Transverse colon (tissue), 4 donors: ENCODE measurements around the gene VTI1B. TPM values are rescaled to one million over a fixed set of nuclear protein-coding genes. Genes with fewer than 3 reads are reported as not detected.

Experiments
- DNase-seq: peaks from one replicate; pipeline ENCODE4 v3.0.0-alpha.2; 2019
- H3K27ac ChIP-seq, 4 donors: fragments of 200-600 bp; sonication (generic); 2 replicates each; pipeline ENCODE4 v1.5.1; 2016 to 2018; ENCODE audit warnings: inconsistent platforms in 4 of 4
- H3K27me3 ChIP-seq: fragments of 200-600 bp; sonication (generic); 2 replicates; pipeline ENCODE4 v1.5.1; 2017; ENCODE audit warnings: inconsistent platforms
- H3K36me3 ChIP-seq, 4 donors: fragments of 200-600 bp; sonication (generic); 2 replicates each; pipeline ENCODE4 v1.5.1; 2017 to 2019; ENCODE audit warnings: inconsistent platforms in 4 of 4
- H3K4me1 ChIP-seq, 4 donors: fragments of 200-600 bp; sonication (generic); 2 replicates each; pipeline ENCODE4 v1.5.1; 2017 to 2020; ENCODE audit warnings: inconsistent platforms in 4 of 4
- H3K4me3 ChIP-seq, 4 donors: fragments of 200-600 bp; sonication (generic); 1 replicate in 1 of 4; 2 replicates in 3 of 4; pipeline versions ENCODE4 v1.5.1 to v1.6.1; 2017 to 2019; ENCODE audit warnings: inconsistent platforms in 4 of 4
- H3K9me3 ChIP-seq, 2 donors: fragments of 200-600 bp; sonication (generic); 2 replicates each; pipeline ENCODE4 v1.5.1; 2017 to 2019; ENCODE audit warnings: inconsistent platforms in 2 of 2
- CTCF ChIP-seq, 5 experiments: fragments of 200-600 bp in 3 of 5; fragments of 450-650 bp in 2 of 5; sonication (generic) in 3 of 5; IDR thresholded peaks; 1 replicate in 2 of 5; 2 replicates in 3 of 5; pipeline ENCODE4 v1.5.1; 2016 to 2017; ENCODE audit warnings: antibody characterized with exemption in 5 of 5, inconsistent platforms in 3 of 5, mild to moderate bottlenecking in 2 of 5, moderate library complexity in 1 of 5
- EP300 ChIP-seq: sonication (generic); formaldehyde crosslinking; IDR thresholded peaks from one replicate; pipeline ENCODE4 v1.6.1; 2017; ENCODE audit warnings: antibody characterized with exemption, low read depth
- POLR2A ChIP-seq: fragments of 450-650 bp; IDR thresholded peaks from one replicate; pipeline ENCODE4 v1.6.1; 2016; ENCODE audit warnings: antibody characterized with exemption, mild to moderate bottlenecking, moderate library complexity
- POLR2AphosphoS5 ChIP-seq, 3 donors: sonication (generic); formaldehyde crosslinking; IDR thresholded peaks; one replicate each; pipeline ENCODE4 v1.6.1; 2016; ENCODE audit warnings: antibody characterized with exemption in 3 of 3
- WGBS, 2 donors: methylation state at CpG; one replicate each; pipeline ENCODE4 v1.1.5; 2018; ENCODE audit warnings: low coverage in 1 of 2; 5-methylcytosine and 5-hydroxymethylcytosine counted together
- in situ Hi-C, 4 donors: fragments of 200-750 bp; cut with MboI; loops; one replicate each; pipeline versions ENCODE4 v1.15.0 to v1.15.1; 2017; ENCODE audit warnings: low sequenced_read_pairs in 3 of 4, low pct_ligation_motif_present in 1 of 4, low pct_unique_long_range_greater_than_20kb in 1 of 4
- intact Hi-C: fragments of 100-400 bp; cut with DNase I; formaldehyde crosslinking; loops from one replicate; pipeline ENCODE4 v1.15.1; 2023; ENCODE audit warnings: low total_unique reads
- total RNA-seq, 4 donors: library from RNA; depleted of rRNA; stranded (reverse); fragments of >200 nt; gene quantifications; one replicate each; pipeline ENCODE4 v1.1.0, GENCODE V29; 2016

Gene VTI1B
- total RNA-seq, 4 donors from 2014 or later, result 59.5 to 74.8 (median 67.5) TPM

- H3K9me3 ChIP-seq, result no peaks in the 10 kb centered on the region
- TF ChIP-seq CTCF (IDR thresholded peaks at IDR 0.05) (no peak), POLR2AphosphoS5 (IDR thresholded peaks at IDR 0.05) (no peak), EP300 (no peak), POLR2A (no peak)
- no peak overlapping the region for H3K27ac ChIP-seq
- no peak overlapping the region for H3K4me3 ChIP-seq
- peaks cover 0 to 39% (median 6%) of the 10 kb centered on the region in 4 donors for H3K36me3 ChIP-seq
- 92 to 100% methylated on average over 2 to 4 of the region's 4 CpGs for WGBS, 2 donors
- intact Hi-C loops (loop anchor here (10.0 kb wide), 1 partner anchor 95 kb away; no protein-coding TSS in a partner anchor), in situ Hi-C loops (no loop called here)
- no peak for DNase-seq
- peaks cover 0 to 18% (median 5%) of the 10 kb centered on the region in 4 donors for H3K4me1 ChIP-seq
- H3K27me3 ChIP-seq, result no peaks in the 10 kb centered on the region
Observed at GRCh38 chr14:67690011-67690410, 15.6 kb upstream of the VTI1B start.

GRCh38 chr14:67683842-67684241, 9.4 kb upstream of the VTI1B start:
- no peaks in the 10 kb centered on the region for H3K27me3 ChIP-seq
- no peaks in the 10 kb centered on the region for H3K9me3 ChIP-seq
- H3K4me3 ChIP-seq, result no peak overlapping the region
- in situ Hi-C loops, result no loop called here
- DNase-seq, result no peak
- H3K27ac ChIP-seq, result no peak overlapping the region
- no peak for TF ChIP-seq POLR2A
- TF ChIP-seq EP300, result no peak
- no peak for TF ChIP-seq CTCF (IDR thresholded peaks at IDR 0.05)
- TF ChIP-seq POLR2AphosphoS5 (IDR thresholded peaks at IDR 0.05), result no peak
- peaks cover 0 to 23% (median 11%) of the 10 kb centered on the region in 4 donors for H3K36me3 ChIP-seq
- intact Hi-C loops, result no loop called here
- H3K4me1 ChIP-seq, result no peaks in the 10 kb centered on the region

GRCh38 chr14:67680941-67681340, 6.5 kb upstream of the VTI1B start:
- intact Hi-C loops (no loop called here), in situ Hi-C loops (no loop called here)
- peaks cover 0 to 17% (median 6%) of the 10 kb centered on the region in 4 donors for H3K36me3 ChIP-seq
- TF ChIP-seq EP300 (no peak), POLR2AphosphoS5 (IDR thresholded peaks at IDR 0.05) (no peak), CTCF (IDR thresholded peaks at IDR 0.05) (no peak), POLR2A (no peak)
- no peaks in the 10 kb centered on the region for H3K4me1 ChIP-seq
- 50 to 80% methylated on average over 2 of the region's 2 CpGs for WGBS, 2 donors
- H3K4me3 ChIP-seq, result no peak overlapping the region
- no peaks in the 10 kb centered on the region for H3K27me3 ChIP-seq
- H3K9me3 ChIP-seq, result no peaks in the 10 kb centered on the region
- no peak for DNase-seq
- H3K27ac ChIP-seq, result no peak overlapping the region

- no peaks in the 10 kb centered on the region for H3K27me3 ChIP-seq
- intact Hi-C loops, result no loop called here
- TF ChIP-seq POLR2A (no peak), CTCF (IDR thresholded peaks at IDR 0.05) (no peak), POLR2AphosphoS5 (IDR thresholded peaks at IDR 0.05) (no peak), EP300 (no peak)
- H3K4me3 ChIP-seq, result no peak overlapping the region
- H3K4me1 ChIP-seq, result peaks cover 0 to 6% (median 3%) of the 10 kb centered on the region in 4 donors
- in situ Hi-C loops, result no loop called here
- no peak overlapping the region for H3K27ac ChIP-seq
- H3K9me3 ChIP-seq, result no peaks in the 10 kb centered on the region
- peaks cover 0 to 12% (median 5%) of the 10 kb centered on the region in 4 donors for H3K36me3 ChIP-seq
- 87 to 90% methylated on average over 2 to 3 of the region's 3 CpGs for WGBS, 2 donors
- DNase-seq, result no peak
Observed at GRCh38 chr14:67680121-67680602, 5.7 kb upstream of the VTI1B start.
